ENCODE results near the gene ARSG. TPM values are rescaled to one million over a fixed set of nuclear protein-coding genes. Genes with fewer than 3 reads are reported as not detected.

ARSG gene
- total and polyA plus RNA-seq, 4 experiments from 2014 or later = 10.4 to 19.1 (median 13.1) TPM

DNA sequence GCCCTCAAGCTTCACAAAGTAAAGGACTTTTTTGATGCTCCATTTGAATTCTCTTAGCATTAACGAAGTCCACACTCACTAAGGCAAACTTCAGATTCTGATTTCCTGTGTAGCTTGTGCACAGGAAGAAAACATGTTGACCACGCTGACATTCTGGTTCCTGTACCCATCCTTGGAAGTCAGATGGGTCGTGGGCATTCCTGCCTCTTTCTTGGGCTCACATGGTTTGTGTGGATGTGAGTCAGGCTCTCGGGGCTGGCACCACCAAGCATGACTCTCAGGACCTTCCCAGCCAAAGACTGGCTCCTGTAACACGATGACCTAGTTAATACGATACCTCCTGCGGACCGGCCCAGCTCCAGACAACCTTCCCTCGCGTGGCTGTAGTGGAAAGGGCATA is 32.8 kb downstream of the ARSG start:
- Histone ChIP-seq H3K27me3 (ENCODE audit: insufficient read depth, low read length) (no peaks in the 10 kb centered on the region), H3K27ac (ENCODE audit: low read depth, low read length) (no peak overlapping the region), H3K36me3 (ENCODE audit: insufficient read depth, low read length) (no peaks in the 10 kb centered on the region), H3K4me3 (ENCODE audit: low read length in 2 of 2) (no peak overlapping the region), H3K4me1 (ENCODE audit: insufficient read depth, low read length) (peaks cover 12% of the 10 kb centered on the region), H3K9me3 (ENCODE audit: control insufficient read depth in 1 of 2, low read length in 2 of 2) (no peaks in the 10 kb centered on the region)
- DNase-seq = no peak
- intact Hi-C loops (cut with micrococcal nuclease) = no loop called here
- ChIA-PET POLR2A (ENCODE audit: partially characterized antibody) (interaction anchor here (1.1 to 2.8 kb wide), 4 partner anchors 10 to 33 kb away, joined by 3 to 8 read pairs (median 6); partner anchors contain the start of genes ARSG and SLC16A6), CTCF (ENCODE audit: partially characterized antibody) (interaction anchor here (0.9 to 1.6 kb wide), 5 partner anchors 20 to 115 kb away, joined by 3 to 6 read pairs (median 5); partner anchors contain the start of gene ARSG)
- H3K4me1 Mint-ChIP-seq = peaks cover 14 to 53% (median 33%) of the 10 kb centered on the region in 4 donors
- peaks cover 0 to 2% (median 0%) of the 10 kb centered on the region in 8 donors for H3K9me3 Mint-ChIP-seq
- no peaks in the 10 kb centered on the region for H3K27me3 Mint-ChIP-seq
- no peaks in the 10 kb centered on the region for H3K36me3 Mint-ChIP-seq
- no peak overlapping the region for H3K27ac Mint-ChIP-seq
- H3K4me3 Mint-ChIP-seq = peak overlapping the region in 3 of 8 donors; percentile 15 to 34 (median 34)

- POLR2A ChIA-PET (ENCODE audit: partially characterized antibody) = interaction anchor here (1.1 to 2.8 kb wide), 6 partner anchors 11 to 34 kb away, joined by 3 to 8 read pairs (median 4); partner anchors contain the start of genes ARSG and SLC16A6
- Mint-ChIP-seq H3K36me3 (no peaks in the 10 kb centered on the region), H3K9me3 (peaks cover 0 to 2% (median 0%) of the 10 kb centered on the region in 8 donors), H3K27ac (no peak overlapping the region), H3K4me3 (peak overlapping the region in 1 of 8 donors; percentile 34), H3K27me3 (no peaks in the 10 kb centered on the region), H3K4me1 (peaks cover 14 to 53% (median 33%) of the 10 kb centered on the region in 4 donors)
- no peaks in the 10 kb centered on the region for H3K9me3 ChIP-seq (ENCODE audit: control insufficient read depth in 1 of 2, low read length in 2 of 2)
- CTCF ChIA-PET (ENCODE audit: partially characterized antibody) = interaction anchor here (1.0 to 1.6 kb wide), 7 partner anchors 11 to 114 kb away, joined by 3 to 6 read pairs (median 5); partner anchors contain the start of gene ARSG
- no peak overlapping the region for H3K4me3 ChIP-seq (ENCODE audit: low read length in 2 of 2)
- no peak for DNase-seq
- no peaks in the 10 kb centered on the region for H3K36me3 ChIP-seq (ENCODE audit: insufficient read depth, low read length)
- H3K27me3 ChIP-seq (ENCODE audit: insufficient read depth, low read length) = no peaks in the 10 kb centered on the region
- intact Hi-C loops (cut with micrococcal nuclease) = no loop called here
- H3K27ac ChIP-seq (ENCODE audit: low read depth, low read length) = no peak overlapping the region
- peaks cover 12% of the 10 kb centered on the region for H3K4me1 ChIP-seq (ENCODE audit: insufficient read depth, low read length)
Measured at GRCh38 chr17:68324654-68325336, 33.5 kb downstream of the ARSG start.

GRCh38 chr17:68325961-68326360 is 34.7 kb downstream of the ARSG start:
- intact Hi-C loops (cut with micrococcal nuclease) = no loop called here
- no peak overlapping the region for H3K4me3 Mint-ChIP-seq
- no peaks in the 10 kb centered on the region for H3K27me3 Mint-ChIP-seq
- peaks cover 0 to 5% of the 10 kb centered on the region in 2 donors for H3K36me3 Mint-ChIP-seq
- Histone ChIP-seq H3K9me3 (ENCODE audit: control insufficient read depth in 1 of 2, low read length in 2 of 2) (no peaks in the 10 kb centered on the region), H3K4me1 (ENCODE audit: insufficient read depth, low read length) (peaks cover 12% of the 10 kb centered on the region), H3K36me3 (ENCODE audit: insufficient read depth, low read length) (no peaks in the 10 kb centered on the region), H3K4me3 (ENCODE audit: low read length in 2 of 2) (no peak overlapping the region), H3K27ac (ENCODE audit: low read depth, low read length) (no peak overlapping the region), H3K27me3 (ENCODE audit: insufficient read depth, low read length) (no peaks in the 10 kb centered on the region)
- H3K9me3 Mint-ChIP-seq = peaks cover 0 to 9% (median 4%) of the 10 kb centered on the region in 8 donors
- no peak for DNase-seq
- CTCF ChIA-PET (ENCODE audit: partially characterized antibody) = interaction anchor here (1.2 to 1.6 kb wide), 2 partner anchors 10 to 26 kb away, joined by 3 to 5 read pairs; no protein-coding TSS in a partner anchor
- POLR2A ChIA-PET (ENCODE audit: partially characterized antibody) = interaction anchor here (1.1 to 2.8 kb wide), 4 partner anchors 12 to 29 kb away, joined by 3 to 8 read pairs (median 3); no protein-coding TSS in a partner anchor
- H3K4me1 Mint-ChIP-seq = peaks cover 14 to 43% (median 28%) of the 10 kb centered on the region in 4 donors
- H3K27ac Mint-ChIP-seq = no peak overlapping the region

GRCh38 chr17:68326681-68327080 is 35.4 kb downstream of the ARSG start:
- intact Hi-C loops (cut with micrococcal nuclease) = no loop called here
- no peaks in the 10 kb centered on the region for H3K27me3 ChIP-seq (ENCODE audit: insufficient read depth, low read length)
- H3K4me1 ChIP-seq (ENCODE audit: insufficient read depth, low read length) = peaks cover 12% of the 10 kb centered on the region
- no peaks in the 10 kb centered on the region for H3K36me3 ChIP-seq (ENCODE audit: insufficient read depth, low read length)
- H3K4me3 ChIP-seq (ENCODE audit: low read length in 2 of 2) = no peak overlapping the region
- Mint-ChIP-seq H3K9me3 (peaks cover 0 to 13% (median 7%) of the 10 kb centered on the region in 8 donors), H3K27me3 (no peaks in the 10 kb centered on the region), H3K4me1 (peaks cover 14 to 42% (median 28%) of the 10 kb centered on the region in 4 donors), H3K27ac (peak overlapping the region in 2 of 7 donors; percentile 36 to 88), H3K36me3 (peaks cover 0 to 5% of the 10 kb centered on the region in 2 donors), H3K4me3 (no peak overlapping the region)
- ChIA-PET POLR2A (ENCODE audit: partially characterized antibody) (interaction anchor here (1.4 to 3.2 kb wide), 2 partner anchors 14 to 30 kb away, joined by 3 to 14 read pairs; no protein-coding TSS in a partner anchor), CTCF (ENCODE audit: partially characterized antibody) (no interaction called here)
- no peak for DNase-seq
- H3K9me3 ChIP-seq (ENCODE audit: control insufficient read depth in 1 of 2, low read length in 2 of 2) = no peaks in the 10 kb centered on the region
- H3K27ac ChIP-seq (ENCODE audit: low read depth, low read length) = no peak overlapping the region

DNA sequence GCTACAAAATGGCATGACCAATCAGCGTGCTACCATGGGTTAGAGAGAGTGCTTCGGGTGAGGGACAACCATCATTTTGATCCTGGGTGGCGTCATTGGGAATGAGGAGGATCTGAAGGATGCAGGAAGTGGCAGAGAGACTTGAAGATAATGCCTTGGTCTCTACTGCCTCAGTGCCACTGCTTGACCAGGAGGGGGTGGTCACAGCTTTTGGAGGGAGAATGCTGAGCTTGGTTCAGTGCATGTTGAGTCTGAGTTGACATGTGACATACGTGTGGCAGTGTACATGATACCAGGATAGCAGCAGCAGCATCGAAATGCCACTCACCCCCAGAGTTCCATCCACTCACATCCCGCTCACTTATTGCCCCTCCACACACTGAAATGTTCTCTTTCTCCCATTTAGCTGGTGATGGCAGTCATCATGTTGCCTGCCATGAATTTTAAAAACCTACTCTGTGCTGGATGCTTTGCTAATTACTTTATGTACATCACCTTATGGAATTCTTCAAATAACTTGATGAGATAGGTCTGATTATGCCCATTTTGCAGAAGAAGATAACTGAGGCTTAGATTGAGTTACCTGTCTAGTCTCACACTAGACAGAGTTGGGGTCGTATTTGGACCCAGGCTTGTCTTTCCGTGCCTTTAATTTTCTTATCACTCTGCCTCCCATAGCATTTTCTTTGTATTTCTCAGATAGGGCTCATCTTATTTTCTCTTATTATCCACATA is 36.7 kb downstream of the ARSG start:
- no peaks in the 10 kb centered on the region for H3K36me3 ChIP-seq (ENCODE audit: insufficient read depth, low read length)
- H3K27ac Mint-ChIP-seq = peak overlapping the region in 1 of 7 donors; percentile 51
- ChIA-PET CTCF (ENCODE audit: partially characterized antibody) (interaction anchor here (1.6 kb wide), 1 partner anchor 32 kb away, joined by 4 read pairs; no protein-coding TSS in a partner anchor), POLR2A (ENCODE audit: partially characterized antibody) (interaction anchor here (3.2 kb wide), 1 partner anchor 31 kb away, joined by 14 read pairs; no protein-coding TSS in a partner anchor)
- H3K4me1 ChIP-seq (ENCODE audit: insufficient read depth, low read length) = peaks cover 12% of the 10 kb centered on the region
- no peak overlapping the region for H3K4me3 ChIP-seq (ENCODE audit: low read length in 2 of 2)
- H3K27me3 ChIP-seq (ENCODE audit: insufficient read depth, low read length) = no peaks in the 10 kb centered on the region
- H3K36me3 Mint-ChIP-seq = peaks cover 0 to 5% of the 10 kb centered on the region in 2 donors
- H3K9me3 ChIP-seq (ENCODE audit: control insufficient read depth in 1 of 2, low read length in 2 of 2) = peaks cover 0 to 3% of the 10 kb centered on the region in 2 donors
- H3K9me3 Mint-ChIP-seq = peaks cover 0 to 22% (median 14%) of the 10 kb centered on the region in 8 donors
- no peak for DNase-seq
- intact Hi-C loops (cut with micrococcal nuclease) = no loop called here
- H3K4me1 Mint-ChIP-seq = peaks cover 14 to 40% (median 28%) of the 10 kb centered on the region in 4 donors
- no peak overlapping the region for H3K27ac ChIP-seq (ENCODE audit: low read depth, low read length)
- H3K4me3 Mint-ChIP-seq = no peak overlapping the region
- no peaks in the 10 kb centered on the region for H3K27me3 Mint-ChIP-seq

DNA sequence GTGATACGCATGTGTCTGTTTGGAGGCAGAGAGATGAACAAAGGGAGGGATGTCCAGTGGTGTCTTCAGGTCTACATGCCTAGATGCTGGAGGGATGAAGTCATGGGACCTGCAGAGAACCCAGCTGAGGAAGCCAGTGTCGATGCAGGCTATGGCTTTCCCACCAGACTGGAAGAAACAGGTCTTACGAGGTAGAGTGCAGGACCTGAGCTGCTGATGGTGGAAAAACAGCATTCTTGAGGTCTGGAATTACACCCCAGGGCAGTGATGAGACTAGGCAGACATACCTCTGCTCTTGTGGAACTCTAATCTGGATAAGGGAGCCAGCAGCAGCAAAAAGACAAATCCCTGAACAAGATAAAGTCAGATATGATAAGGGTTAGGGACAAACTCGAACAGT is 37.4 kb downstream of the ARSG start:
- Mint-ChIP-seq H3K36me3 (peaks cover 0 to 5% of the 10 kb centered on the region in 2 donors), H3K27ac (peak overlapping the region in 2 of 7 donors; percentile 11 to 51), H3K9me3 (peaks cover 0 to 23% (median 15%) of the 10 kb centered on the region in 8 donors), H3K27me3 (no peaks in the 10 kb centered on the region), H3K4me1 (peaks cover 12 to 34% (median 27%) of the 10 kb centered on the region in 4 donors), H3K4me3 (no peak overlapping the region)
- Histone ChIP-seq H3K4me1 (ENCODE audit: insufficient read depth, low read length) (peaks cover 9% of the 10 kb centered on the region), H3K9me3 (ENCODE audit: control insufficient read depth in 1 of 2, low read length in 2 of 2) (peaks cover 0 to 3% of the 10 kb centered on the region in 2 donors), H3K4me3 (ENCODE audit: low read length in 2 of 2) (no peak overlapping the region), H3K27me3 (ENCODE audit: insufficient read depth, low read length) (no peaks in the 10 kb centered on the region), H3K27ac (ENCODE audit: low read depth, low read length) (no peak overlapping the region), H3K36me3 (ENCODE audit: insufficient read depth, low read length) (no peaks in the 10 kb centered on the region)
- no peak for DNase-seq
- CTCF ChIA-PET (ENCODE audit: partially characterized antibody) = interaction anchor here (1.6 kb wide), 1 partner anchor 32 kb away, joined by 4 read pairs; no protein-coding TSS in a partner anchor
- intact Hi-C loops (cut with micrococcal nuclease) = no loop called here
- POLR2A ChIA-PET (ENCODE audit: partially characterized antibody) = interaction anchor here (1.3 to 3.2 kb wide), 3 partner anchors 14 to 32 kb away, joined by 3 to 14 read pairs (median 5); no protein-coding TSS in a partner anchor
